GM18870 (cell line): ENCODE results near the gene CBY2.
"Not testable (repeated sequence)": the region's sequence is repeated elsewhere in the genome, so short reads cannot be mapped to it uniquely, and the experiment has no call there.

Experiments used
- ATAC-seq: cut with Tn5 transposase; IDR thresholded peaks from one replicate; pipeline ENCODE4 v1.9.1; 2021; ENCODE audit warnings: moderate library complexity; ENCODE audit not compliant: unreplicated experiment

The CBY2 gene, protein sequence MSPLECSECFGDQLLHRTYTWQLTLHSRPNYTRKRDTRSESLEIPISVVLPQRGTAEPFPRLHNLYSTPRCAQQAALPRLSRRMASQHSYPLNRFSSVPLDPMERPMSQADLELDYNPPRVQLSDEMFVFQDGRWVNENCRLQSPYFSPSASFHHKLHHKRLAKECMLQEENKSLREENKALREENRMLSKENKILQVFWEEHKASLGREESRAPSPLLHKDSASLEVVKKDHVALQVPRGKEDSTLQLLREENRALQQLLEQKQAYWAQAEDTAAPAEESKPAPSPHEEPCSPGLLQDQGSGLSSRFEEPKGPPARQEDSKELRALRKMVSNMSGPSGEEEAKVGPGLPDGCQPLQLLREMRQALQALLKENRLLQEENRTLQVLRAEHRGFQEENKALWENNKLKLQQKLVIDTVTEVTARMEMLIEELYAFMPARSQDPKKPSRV

DNA sequence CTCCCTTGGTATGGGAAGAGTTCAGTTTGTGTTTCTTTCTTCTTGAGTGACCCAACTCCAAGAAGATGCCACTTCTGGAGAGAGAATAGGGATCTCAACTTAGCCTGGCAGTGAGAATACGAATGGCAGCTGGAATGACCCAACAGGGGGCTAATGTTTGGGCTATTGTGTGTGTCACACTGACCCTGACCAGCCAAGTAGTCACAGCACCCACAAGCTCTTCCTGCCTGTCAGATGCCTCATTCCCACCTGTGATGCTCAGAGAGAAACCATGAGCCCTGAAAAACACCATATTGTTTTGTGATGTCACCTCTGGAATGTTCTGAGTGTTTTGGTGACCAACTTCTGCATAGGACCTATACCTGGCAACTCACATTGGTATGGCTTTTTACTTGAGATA, at the start of gene CBY2:
Gene CBY2, plus strand, starts transcription at position 233 of the 400 bp plus-strand sequence. Its CDS starts 71 bp downstream, at position 304.
- no peak for ATAC-seq

- ATAC-seq, result no peak
Measured at GRCh38 chr13:45654633-45655349, 47.3 kb upstream of the CBY2 start.

GRCh38 chr13:45658586-45659235, 43.4 kb upstream of the CBY2 start:
- no peak for ATAC-seq

- no peak for ATAC-seq
Measured at GRCh38 chr13:45659536-45659935, 42.6 kb upstream of the CBY2 start.

DNA sequence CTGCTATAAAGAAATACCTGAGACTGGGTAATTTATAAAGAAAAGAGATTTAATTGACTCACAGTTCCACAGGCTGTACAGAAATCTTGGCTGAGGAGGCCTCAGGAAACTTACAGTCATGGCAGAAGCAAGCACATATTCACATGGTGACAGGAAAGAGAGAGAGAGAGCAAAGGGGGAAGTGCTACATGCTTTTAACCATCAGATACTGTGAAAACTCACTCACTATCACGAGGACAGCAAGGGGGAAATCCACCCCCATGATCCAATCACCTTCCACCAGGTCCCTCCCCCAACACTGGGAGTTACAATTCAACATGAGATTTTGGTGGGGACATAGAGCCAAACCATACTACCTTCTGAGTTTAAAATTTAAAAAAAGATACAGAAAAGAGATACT, 41.7 kb upstream of the CBY2 start:
- ATAC-seq, result not testable (repeated sequence)

- ATAC-seq, result no peak
Measured at GRCh38 chr13:45662162-45662561, 40.0 kb upstream of the CBY2 start.

DNA sequence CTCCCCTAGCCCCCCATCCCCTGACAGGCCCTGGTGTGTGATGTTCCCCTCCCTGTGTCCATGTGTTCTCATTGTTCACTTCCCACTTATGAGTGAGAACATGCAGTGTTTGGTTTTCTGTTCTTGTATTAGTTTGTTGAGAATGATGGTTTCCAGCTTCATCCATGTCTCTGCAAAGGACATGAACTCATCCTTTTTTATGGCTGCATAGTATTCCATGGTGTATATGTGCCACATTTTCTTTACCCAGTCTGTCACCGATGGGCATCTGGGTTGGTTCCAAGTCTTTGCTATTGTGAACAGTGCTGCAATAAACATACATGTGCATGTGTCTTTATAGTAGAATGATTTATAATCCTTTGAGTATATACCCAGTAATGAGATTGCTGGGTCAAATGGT, 39.2 kb upstream of the CBY2 start:
- ATAC-seq, result not testable (repeated sequence)

- ATAC-seq, result not testable (repeated sequence)
Measured at GRCh38 chr13:45669626-45670025, 32.5 kb upstream of the CBY2 start.

- ATAC-seq, result no peak
Measured at GRCh38 chr13:45670189-45670885, 31.8 kb upstream of the CBY2 start.

- ATAC-seq, result no peak
Measured at GRCh38 chr13:45674908-45675307, 27.2 kb upstream of the CBY2 start.

- ATAC-seq, result no peak
Measured at GRCh38 chr13:45678282-45678681, 23.8 kb upstream of the CBY2 start.

- no peak for ATAC-seq
Measured at GRCh38 chr13:45681113-45681512, 21.0 kb upstream of the CBY2 start.

DNA sequence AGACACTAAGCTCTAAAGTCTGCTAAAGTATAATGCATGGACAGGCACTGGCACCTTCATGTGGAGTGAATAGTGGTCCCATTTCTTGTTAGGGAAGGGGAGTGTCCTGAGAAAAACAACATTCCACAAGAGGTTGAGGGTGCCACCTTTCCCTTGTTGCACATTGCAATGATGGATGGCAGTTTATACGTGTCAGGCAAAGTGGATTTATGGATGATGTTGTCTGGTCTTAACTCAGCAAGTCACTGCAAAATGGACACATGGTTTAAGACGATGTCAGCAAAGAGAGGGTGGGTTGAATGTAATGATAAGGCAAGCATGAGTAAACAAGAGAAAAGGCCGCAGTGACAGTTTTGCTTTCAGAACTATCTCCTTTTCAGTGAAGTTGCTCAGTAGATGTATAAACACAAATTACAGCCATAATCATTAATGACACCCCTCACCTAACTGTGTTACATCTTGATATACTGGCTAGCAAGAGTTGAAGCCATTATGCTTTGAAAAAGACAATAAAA, 19.6 kb upstream of the CBY2 start:
- no peak for ATAC-seq

DNA sequence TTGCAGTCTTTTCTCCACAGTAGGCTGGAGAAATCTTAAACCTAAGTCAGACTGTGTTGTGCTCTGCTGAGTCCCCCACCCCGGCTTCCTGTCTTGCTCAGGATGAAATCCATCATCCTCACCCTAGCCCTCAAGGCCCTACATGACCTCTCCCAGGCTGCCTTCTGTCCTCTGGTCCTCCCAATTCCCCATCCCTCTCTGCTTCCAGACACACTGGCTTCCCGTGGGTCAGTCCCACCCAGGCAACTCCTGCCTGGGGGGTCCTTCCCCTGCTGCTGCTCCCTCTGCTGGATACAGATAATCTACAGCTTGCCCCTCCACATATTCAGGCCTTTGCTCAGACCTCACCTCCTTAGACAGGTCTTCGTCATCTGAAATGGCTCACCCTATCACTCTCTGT, 18.4 kb upstream of the CBY2 start:
- ATAC-seq, result no peak

- ATAC-seq, result no peak
Measured at GRCh38 chr13:45688577-45688976, 13.5 kb upstream of the CBY2 start.

GRCh38 chr13:45690636-45691035, 11.5 kb upstream of the CBY2 start:
- no peak for ATAC-seq

DNA sequence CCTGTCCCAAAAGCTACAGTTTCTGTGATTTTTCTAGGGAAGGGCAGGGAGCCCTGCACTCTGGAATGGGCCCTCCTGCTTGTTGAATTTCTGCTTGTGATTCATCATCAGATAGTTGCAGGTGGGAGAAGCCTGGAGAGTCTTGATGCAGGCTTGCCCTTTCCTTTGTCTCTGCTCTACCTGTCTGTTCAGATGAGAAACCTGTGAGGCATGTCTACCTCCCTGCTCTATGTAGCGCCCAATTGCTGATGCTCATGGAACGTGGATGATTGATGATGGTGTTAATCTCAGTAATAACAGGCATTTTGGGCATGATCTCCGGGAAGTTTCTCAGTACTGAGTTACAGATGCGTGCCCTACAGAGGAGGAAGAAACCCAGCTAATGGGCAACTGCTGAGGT, 10.9 kb upstream of the CBY2 start:
- no peak for ATAC-seq

- ATAC-seq, result no peak
Measured at GRCh38 chr13:45691667-45692066, 10.5 kb upstream of the CBY2 start.

DNA sequence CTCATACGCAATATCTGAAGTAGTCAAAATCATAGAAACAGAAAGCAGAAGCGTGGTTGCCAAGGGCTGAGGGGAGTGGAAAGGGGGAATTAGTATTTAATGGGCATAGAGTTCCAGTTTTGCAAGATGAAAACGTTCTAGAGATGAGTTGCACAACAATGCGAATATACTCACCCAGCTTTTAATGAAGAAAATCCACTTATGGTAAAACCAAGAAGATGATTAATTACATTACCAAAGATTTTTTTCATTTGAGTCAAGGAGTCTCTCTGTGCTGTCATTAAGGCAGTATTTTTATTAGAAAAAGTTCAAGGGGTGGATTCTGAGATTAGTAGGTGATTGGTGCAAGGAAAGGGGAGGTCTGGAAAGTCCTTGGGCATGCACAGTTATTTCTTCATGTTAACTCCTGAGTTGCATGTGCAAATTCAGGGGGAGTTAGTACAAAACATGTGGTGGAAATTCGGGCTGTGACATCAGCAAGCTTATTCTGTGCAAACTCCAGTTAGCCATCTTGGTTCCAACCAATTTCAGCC, 6.9 kb upstream of the CBY2 start:
- peak; percentile 54 for ATAC-seq

GRCh38 chr13:45696610-45697226, 5.4 kb upstream of the CBY2 start:
- peak; percentile 40 for ATAC-seq
